Small intestine (tissue), 7 donors: ENCODE results near the gene LYPD6B. TPM values are rescaled to one million over a fixed set of nuclear protein-coding genes. Genes with fewer than 3 reads are reported as not detected.
A peak's percentile ranks its signal among the peaks of the same experiment; 100 is the strongest.
"Not testable (repeated sequence)": the region's sequence is repeated elsewhere in the genome, so short reads cannot be mapped to it uniquely, and the experiment has no call there.

Source experiments
- DNase-seq, 2 donors: peaks; one replicate each; pipeline versions ENCODE4 v3.0.0 to v3.0.0-alpha.2; 2013
- FAIRE-seq: peaks from 2 replicates; lab custom pipeline; 2012; peaks lifted over from hg19 to GRCh38; lab: Jason Lieb, UNC
- H3K27ac ChIP-seq, 3 donors: one replicate each; pipeline ENCODE4 v1.5.1; 2013; ENCODE audit warnings: low read length in 2 of 3, mild to moderate bottlenecking in 2 of 3, control low read depth in 1 of 3, inconsistent platforms in 1 of 3, low read depth in 1 of 3, moderate library complexity in 1 of 3
- H3K27me3 ChIP-seq, 3 donors: one replicate each; pipeline ENCODE4 v1.6.1; 2013; ENCODE audit warnings: low read length in 3 of 3, inconsistent platforms in 1 of 3; ENCODE audit not compliant: control insufficient read depth in 3 of 3, insufficient read depth in 3 of 3
- H3K36me3 ChIP-seq, 3 donors: one replicate each; pipeline ENCODE4 v1.6.1; 2013; ENCODE audit warnings: low read length in 3 of 3, inconsistent platforms in 1 of 3, low read depth in 1 of 3, mild to moderate bottlenecking in 1 of 3, moderate library complexity in 1 of 3; ENCODE audit not compliant: control insufficient read depth in 3 of 3, insufficient read depth in 2 of 3
- H3K4me1 ChIP-seq, 3 donors: one replicate each; pipeline ENCODE4 v1.6.1; 2013; ENCODE audit warnings: low read length in 2 of 3, inconsistent platforms in 1 of 3, low read depth in 1 of 3, mild to moderate bottlenecking in 1 of 3, moderate library complexity in 1 of 3; ENCODE audit not compliant: control insufficient read depth in 3 of 3, insufficient read depth in 2 of 3
- H3K4me3 ChIP-seq, 3 donors: one replicate each; pipeline ENCODE4 v1.5.1; 2013; ENCODE audit warnings: low read length in 3 of 3, control low read depth in 1 of 3, inconsistent platforms in 1 of 3, low read depth in 1 of 3, mild to moderate bottlenecking in 1 of 3, moderate library complexity in 1 of 3
- H3K9me3 ChIP-seq, 2 donors: one replicate each; pipeline ENCODE4 v1.6.1; 2013; ENCODE audit warnings: low read depth in 1 of 2, low read length in 1 of 2; ENCODE audit not compliant: control insufficient read depth in 2 of 2, insufficient read depth in 1 of 2
- WGBS, 3 donors: extraction: QIAGEN DNeasy Blood & Tissue Kit; methylation state at CpG; one replicate each; pipeline ENCODE4 v1.1.7; 2013; 5-methylcytosine and 5-hydroxymethylcytosine counted together
- polyA plus RNA-seq, 4 donors: library from polyadenylated mRNA; stranded (reverse) in 3 of 4; unstranded in 1 of 4; fragments of 200-250 nt in 3 of 4; fragments of 120-200 nt in 1 of 4; gene quantifications; one replicate each; pipeline versions ENCODE4 v1.2.1 to v1.2.3, GENCODE V29; 2013
- donor health status: healthy with polysubstance abuse.
- donor health status: control.
- donor health status: control.
- donor health status: Bipolar disorder and iron deficiency.
- donor health status: healthy.

The LYPD6B gene
- polyA plus RNA-seq, 4 donors, result 1.3 to 28.0 (median 7.8) TPM

GRCh38 chr2:149223472-149224095 lies 185.1 kb downstream of the LYPD6B start:
- no peak for FAIRE-seq
- peaks cover 0 to 22% (median 13%) of the 10 kb centered on the region in 3 donors for H3K4me1 ChIP-seq
- DNase-seq, result no peak
- H3K9me3 ChIP-seq, result peaks cover 0 to 5% of the 10 kb centered on the region in 2 donors
- H3K27ac ChIP-seq, result no peak overlapping the region
- no peaks in the 10 kb centered on the region for H3K27me3 ChIP-seq
- H3K36me3 ChIP-seq, result no peaks in the 10 kb centered on the region
- H3K4me3 ChIP-seq, result no peak overlapping the region
- 75 to 84% (median 81%) methylated on average over 2 of the region's 2 CpGs for WGBS, 3 donors

- DNase-seq (peak; percentile 36 to 75), FAIRE-seq (no peak)
- WGBS, 3 donors, result 40 to 71% (median 44%) methylated on average over 5 of the region's 5 CpGs
- H3K4me3 ChIP-seq, result no peak overlapping the region
- no peak overlapping the region for H3K27ac ChIP-seq
- H3K9me3 ChIP-seq, result peaks cover 0 to 5% of the 10 kb centered on the region in 2 donors
- H3K4me1 ChIP-seq, result peaks cover 0 to 14% (median 10%) of the 10 kb centered on the region in 3 donors
- H3K36me3 ChIP-seq, result no peaks in the 10 kb centered on the region
- no peaks in the 10 kb centered on the region for H3K27me3 ChIP-seq
Observed at GRCh38 chr2:149224543-149224942, 186.0 kb downstream of the LYPD6B start.

- WGBS, 3 donors, result 63 to 86% (median 77%) methylated on average over 2 of the region's 2 CpGs
- Histone ChIP-seq H3K4me3 (no peak overlapping the region), H3K36me3 (no peaks in the 10 kb centered on the region), H3K27me3 (no peaks in the 10 kb centered on the region), H3K4me1 (peaks cover 0 to 13% (median 10%) of the 10 kb centered on the region in 3 donors), H3K9me3 (peaks cover 0 to 5% of the 10 kb centered on the region in 2 donors), H3K27ac (no peak overlapping the region)
- DNase-seq (no peak), FAIRE-seq (no peak)
Observed at GRCh38 chr2:149225446-149225845, 186.9 kb downstream of the LYPD6B start.

GRCh38 chr2:149226790-149227189 lies 188.3 kb downstream of the LYPD6B start:
- peak; percentile 42 to 51 for DNase-seq
- Histone ChIP-seq H3K36me3 (no peaks in the 10 kb centered on the region), H3K27ac (peak overlapping the region in 2 of 3 donors; percentile 17 to 30), H3K9me3 (peaks cover 0 to 5% of the 10 kb centered on the region in 2 donors), H3K27me3 (no peaks in the 10 kb centered on the region), H3K4me3 (no peak overlapping the region), H3K4me1 (peaks cover 0 to 13% (median 10%) of the 10 kb centered on the region in 3 donors)
- WGBS, 3 donors, result 78 to 84% (median 84%) methylated on average over 6 of the region's 6 CpGs
- FAIRE-seq, result no peak

- Histone ChIP-seq H3K9me3 (no peaks in the 10 kb centered on the region), H3K27ac (peak overlapping the region; percentile 52 to 84 (median 81)), H3K27me3 (no peaks in the 10 kb centered on the region), H3K36me3 (no peaks in the 10 kb centered on the region), H3K4me3 (peak overlapping the region in 1 of 3 donors; percentile 4), H3K4me1 (peaks cover 2 to 14% (median 4%) of the 10 kb centered on the region in 3 donors)
- FAIRE-seq (peak; percentile 92), DNase-seq (peak; percentile 68 to 86)
- 8 to 25% (median 23%) methylated on average over 3 of the region's 3 CpGs for WGBS, 3 donors
Observed at GRCh38 chr2:149235816-149236375, 197.4 kb downstream of the LYPD6B start.

GRCh38 chr2:149236410-149236809 lies 197.9 kb downstream of the LYPD6B start:
- peak overlapping the region in 1 of 3 donors; percentile 4 for H3K4me3 ChIP-seq
- peak; percentile 54 to 79 for DNase-seq
- H3K4me1 ChIP-seq, result peaks cover 2 to 14% (median 4%) of the 10 kb centered on the region in 3 donors
- H3K27ac ChIP-seq, result peak overlapping the region; percentile 52 to 84 (median 81)
- 11 to 44% (median 37%) methylated on average over 2 of the region's 2 CpGs for WGBS, 3 donors
- FAIRE-seq, result no peak
- no peaks in the 10 kb centered on the region for H3K27me3 ChIP-seq
- H3K9me3 ChIP-seq, result no peaks in the 10 kb centered on the region
- H3K36me3 ChIP-seq, result no peaks in the 10 kb centered on the region

GRCh38 chr2:149246186-149246585 lies 207.7 kb downstream of the LYPD6B start:
- Histone ChIP-seq H3K4me1 (peaks cover 0 to 3% (median 2%) of the 10 kb centered on the region in 3 donors), H3K36me3 (no peaks in the 10 kb centered on the region), H3K9me3 (no peaks in the 10 kb centered on the region), H3K4me3 (no peak overlapping the region), H3K27me3 (no peaks in the 10 kb centered on the region), H3K27ac (no peak overlapping the region)
- no peak for FAIRE-seq
- 71 to 88% (median 87%) methylated on average over 3 of the region's 3 CpGs for WGBS, 3 donors
- DNase-seq, result no peak

- not testable (repeated sequence) for H3K27me3 ChIP-seq, H3K36me3 ChIP-seq, H3K9me3 ChIP-seq, H3K4me3 ChIP-seq, FAIRE-seq, H3K4me1 ChIP-seq, H3K27ac ChIP-seq, DNase-seq
- 64 to 87% (median 77%) methylated on average over 3 of the region's 3 CpGs for WGBS, 3 donors
Observed at GRCh38 chr2:149251436-149251835, 212.9 kb downstream of the LYPD6B start.
